HG02973 (cell line): ENCODE data around the gene FHL2.

ENCODE experiments used
- ATAC-seq: cut with Tn5 transposase; IDR thresholded peaks from one replicate; pipeline ENCODE4 v1.9.1; 2021; ENCODE audit warnings: moderate library complexity; ENCODE audit not compliant: unreplicated experiment

FHL2 gene

DNA sequence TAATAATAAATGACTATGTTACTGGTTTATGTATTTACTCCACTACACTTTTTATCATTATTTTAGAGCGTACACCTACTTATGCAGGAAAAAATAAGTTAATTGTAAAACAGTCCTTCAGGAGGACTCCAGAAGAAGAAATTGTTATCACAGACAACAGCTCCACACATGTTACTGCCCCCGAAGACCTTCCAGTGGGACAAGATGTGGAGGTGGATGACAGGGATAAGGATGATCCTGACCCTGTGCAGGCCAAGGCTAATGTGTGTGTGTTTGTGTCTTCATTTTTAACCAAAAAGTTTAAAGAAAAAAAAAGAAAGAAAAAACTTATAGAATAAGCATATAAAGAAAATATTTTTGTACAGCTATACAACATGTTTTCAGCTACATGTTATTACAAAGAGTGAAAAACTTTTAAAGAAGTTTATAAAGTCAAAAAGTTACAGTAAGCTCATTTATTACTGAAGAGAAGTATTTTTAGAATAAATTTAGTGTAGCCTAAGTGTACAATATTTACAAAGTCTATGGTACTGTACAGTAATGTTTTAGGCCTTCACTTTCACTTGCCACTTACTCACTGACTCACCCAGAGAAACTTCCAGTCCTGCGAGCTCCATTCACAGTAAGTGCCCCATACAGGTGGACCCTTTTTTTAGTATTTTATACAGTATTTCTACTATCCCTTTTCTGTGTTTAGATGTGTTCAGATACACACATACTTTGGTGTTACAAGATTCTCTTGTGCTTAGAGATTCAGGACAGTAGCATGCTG lies 76.8 kb downstream of the FHL2 start:
- no peak for ATAC-seq

DNA sequence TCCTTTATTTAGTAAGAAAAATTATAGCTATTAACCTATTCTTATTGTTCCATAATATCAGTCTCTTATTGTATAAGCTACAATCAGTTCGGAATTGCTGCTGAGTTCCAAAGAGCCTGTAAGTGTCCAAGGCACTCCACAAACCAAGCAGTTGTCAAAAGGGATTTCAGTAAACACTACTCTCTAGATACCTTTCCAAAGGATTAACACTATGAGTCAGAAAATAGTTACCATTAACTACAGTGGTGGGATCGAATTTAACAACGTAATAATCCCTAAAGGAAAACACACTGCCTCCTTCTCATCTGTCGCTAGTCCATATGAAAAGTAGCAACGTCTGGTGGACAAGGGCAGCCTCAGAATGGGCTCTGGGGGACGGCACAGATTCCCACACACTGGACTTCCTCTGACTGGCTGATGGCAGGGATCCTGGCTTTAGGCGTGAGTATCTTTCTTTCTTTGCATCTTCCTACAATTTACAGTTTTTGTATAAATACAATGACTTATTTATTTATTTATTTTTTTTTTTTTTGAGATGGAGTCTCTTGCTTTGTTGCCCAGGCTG lies 78.1 kb downstream of the FHL2 start:
- ATAC-seq: no peak

- ATAC-seq: no peak
These were observed 80.9 kb downstream of the FHL2 start for GRCh38 chr2:105317937-105318336.

DNA sequence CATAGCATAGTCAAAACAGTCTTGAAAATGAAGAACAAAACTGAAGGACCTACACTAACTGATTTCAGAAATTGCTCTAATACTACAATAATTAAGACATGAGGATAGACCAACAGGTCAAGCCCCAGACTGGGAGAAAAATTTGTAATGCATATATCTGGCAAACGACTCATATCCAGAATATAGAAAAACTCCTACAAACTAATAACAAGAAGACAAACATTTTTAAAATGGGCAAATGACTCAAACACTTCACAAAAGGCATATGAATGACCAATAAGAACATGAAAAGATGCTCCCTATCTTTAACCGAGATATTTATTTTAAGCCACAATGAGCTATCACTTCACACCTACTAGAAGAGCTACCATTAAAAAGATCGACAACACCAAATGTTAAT lies 83.5 kb downstream of the FHL2 start:
- ATAC-seq: peak; percentile 61

DNA sequence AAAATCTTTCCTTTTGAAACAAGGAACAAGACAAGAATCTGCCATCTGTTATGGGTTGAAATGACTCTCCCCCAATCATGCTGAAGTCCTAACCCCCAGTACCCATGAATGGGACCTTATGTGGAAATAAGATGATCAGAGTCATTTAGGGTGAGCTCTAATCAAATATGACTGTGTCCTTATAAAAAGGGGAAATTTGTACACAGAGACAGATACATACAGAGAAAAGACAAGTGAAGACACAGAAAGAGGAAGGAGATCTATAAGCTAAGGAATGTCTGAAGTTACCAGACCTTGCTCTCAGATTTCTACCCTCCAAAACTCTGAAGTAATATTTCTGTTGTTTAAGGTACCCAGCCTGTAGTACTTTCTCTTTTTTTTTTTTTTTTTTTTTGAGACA lies 85.0 kb downstream of the FHL2 start:
- peak; percentile 51 for ATAC-seq
